HepG2 (cell line): Measurements from ENCODE around the gene SYCE1. TPM values are rescaled to one million over a fixed set of nuclear protein-coding genes. Genes with fewer than 3 reads are reported as not detected.

ENCODE experiments used
- ATAC-seq: fragments of 200-7000 bp; cut with Tn5 transposase; 3 replicates; pipeline ENCODE4 v1.9.1; 2020; ENCODE audit warnings: mild to moderate bottlenecking, moderate library complexity
- BruUV-seq: library from RNA; stranded (reverse); fragments of 400-500 nt; replicated peaks from 2 replicates; lab custom pipeline; 2021; lab: Mats Ljungman, UMichigan
- CTCF ChIA-PET: fragments of 300-600 bp; formaldehyde crosslinking; extraction: SDS; loops from one replicate; lab custom pipeline; 2021; ENCODE audit warnings: low total read pairs, inconsistent platforms, low intra/inter-chr PET ratio; lab: Yijun Ruan, JAX
- POLR2A ChIA-PET: fragments of 350-600 bp; sonication (Branson Sonifier 250); formaldehyde crosslinking; loops from one replicate; lab custom pipeline; 2020; ENCODE audit warnings: antibody characterized with exemption, inconsistent platforms; lab: Yijun Ruan, JAX
- DNase-seq: peaks from one replicate; pipeline ENCODE4 v3.0.0-alpha.2; 2015; ENCODE audit warnings: low spot score
- FAIRE-seq: peaks from 3 replicates; lab custom pipeline; 2011; peaks lifted over from hg19 to GRCh38; lab: Jason Lieb, UNC
- H2AFZ ChIP-seq: one replicate; pipeline ENCODE4 v1.6.1; 2011; ENCODE audit warnings: low read length, inconsistent platforms
- H3K27ac ChIP-seq: fragments of 300-600 bp; 3 replicates; pipeline ENCODE4 v1.8.0; 2011; ENCODE audit warnings: mixed run types, mild to moderate bottlenecking, mixed read lengths, low read length, inconsistent platforms; ENCODE audit not compliant: insufficient read depth; ENCODE audit errors: extremely low read length
- H3K27me3 ChIP-seq, 2 experiments: fragments of 200-600 bp in 1 of 2; 2 replicates in 1 of 2; 3 replicates in 1 of 2; pipeline versions ENCODE4 v1.6.0 to v1.8.0; 2011; ENCODE audit warnings: low read length in 2 of 2, mild to moderate bottlenecking in 2 of 2, moderate library complexity in 2 of 2, inconsistent platforms in 1 of 2; ENCODE audit not compliant: insufficient read depth in 2 of 2, control insufficient read depth in 1 of 2
- H3K36me3 ChIP-seq, 2 experiments: fragments of 200-600 bp in 1 of 2; replicated peaks in 1 of 2; 2 replicates in 1 of 2; 3 replicates in 1 of 2; pipeline versions ENCODE4 v1.5.1 to v1.8.0; 2011; ENCODE audit warnings: low read length in 2 of 2, inconsistent platforms in 1 of 2; ENCODE audit not compliant: insufficient read depth in 2 of 2, control insufficient read depth in 1 of 2
- H3K4me1 ChIP-seq: 2 replicates; pipeline ENCODE4 v1.5.1; 2012; ENCODE audit warnings: low read length, inconsistent platforms; ENCODE audit not compliant: insufficient read depth
- H3K4me2 ChIP-seq: 2 replicates; pipeline ENCODE4 v1.6.0; 2011; ENCODE audit warnings: low read depth, low read length, inconsistent platforms
- H3K4me3 ChIP-seq, 3 experiments: fragments of 200-600 bp in 1 of 3; sonication (generic), shearing (Covaris generic) in 1 of 3; replicated peaks in 1 of 3; 2 replicates each; pipeline ENCODE4 v1.5.1; 2011 to 2016; ENCODE audit warnings: low read length in 3 of 3, inconsistent platforms in 2 of 3, low read depth in 2 of 3, mild to moderate bottlenecking in 2 of 3, control low read depth in 1 of 3, mixed read lengths in 1 of 3; ENCODE audit not compliant: insufficient read depth in 1 of 3
- H3K79me2 ChIP-seq: one replicate; pipeline ENCODE4 v1.6.1; 2011; ENCODE audit warnings: low read length, inconsistent platforms; ENCODE audit not compliant: insufficient read depth
- H3K9ac ChIP-seq: 2 replicates; pipeline ENCODE4 v1.6.0; 2011; ENCODE audit warnings: mild to moderate bottlenecking, low read depth, low read length, inconsistent platforms; ENCODE audit not compliant: insufficient read depth
- H3K9me3 ChIP-seq: 2 replicates; pipeline ENCODE4 v1.5.1; 2012; ENCODE audit warnings: mild to moderate bottlenecking, low read length
- H4K20me1 ChIP-seq: 2 replicates; pipeline ENCODE4 v1.6.0; 2011; ENCODE audit warnings: inconsistent platforms, mild to moderate bottlenecking, low read length, moderate library complexity; ENCODE audit not compliant: insufficient read depth
- BHLHE40 ChIP-seq: IDR thresholded peaks from 2 replicates; pipeline ENCODE4 v1.6.1; 2011; ENCODE audit warnings: low read length, improper control_type of control experiment
- CHCHD3 ChIP-seq: sonication (generic); formaldehyde crosslinking; IDR thresholded peaks from 2 replicates; pipeline ENCODE4 v1.8.0; 2022; ENCODE audit warnings: mild to moderate bottlenecking, missing genetic modification reagents, moderate library complexity
- ISX ChIP-seq: sonication (generic); formaldehyde crosslinking; conservative IDR thresholded peaks from 2 replicates; pipeline ENCODE4 v1.5.0; 2020; ENCODE audit warnings: missing genetic modification reagents
- KLF9 ChIP-seq: IDR thresholded peaks from 2 replicates; pipeline ENCODE4 v1.6.1; 2016; ENCODE audit warnings: low read depth
- PRDM4 ChIP-seq: sonication (generic); formaldehyde crosslinking; IDR thresholded peaks from 2 replicates; pipeline ENCODE4 v1.9.0; 2021; ENCODE audit warnings: missing genetic modification reagents, borderline replicate concordance
- SOX13 ChIP-seq, 3 experiments: fragments of 450-650 bp in 1 of 3; sonication (generic) in 1 of 3; formaldehyde crosslinking in 1 of 3; IDR thresholded peaks in 2 of 3; conservative IDR thresholded peaks in 1 of 3; 2 replicates each; pipeline versions ENCODE4 v1.5.0 to v1.6.1; 2016 to 2020; ENCODE audit warnings: antibody characterized with exemption in 1 of 3, mild to moderate bottlenecking in 1 of 3, missing compliant biosample characterization in 1 of 3, missing genetic modification reagents in 1 of 3, moderate library complexity in 1 of 3
- ZBTB20 ChIP-seq: sonication (generic); formaldehyde crosslinking; IDR thresholded peaks from 2 replicates; pipeline ENCODE4 v1.8.1; 2023; ENCODE audit warnings: missing genetic modification reagents, low read depth, mild to moderate bottlenecking, borderline replicate concordance
- ZNF256 ChIP-seq: sonication (generic); formaldehyde crosslinking; conservative IDR thresholded peaks from 2 replicates; pipeline ENCODE4 v1.4.0; 2020; ENCODE audit warnings: missing genetic modification reagents
- ZNF34 ChIP-seq: sonication (generic); formaldehyde crosslinking; IDR thresholded peaks from 2 replicates; pipeline ENCODE4 v1.4.0; 2020; ENCODE audit warnings: mild to moderate bottlenecking, missing genetic modification reagents, borderline replicate concordance
- whole genome bisulfite sequencing: methylation state at CpG from one replicate; pipeline ENCODE4 v1.1.6; 2017; ENCODE audit warnings: low lambda C conversion rate; 5-methylcytosine and 5-hydroxymethylcytosine counted together
- in situ Hi-C: cut with HindIII; loops from 2 replicates; pipeline ENCODE4 v1.10.0; 2017; ENCODE audit warnings: low pct_unique_long_range_greater_than_20kb; ENCODE audit not compliant: extremely low pct_ligation_motif_present
- intact Hi-C: fragments of 100-400 bp; cut with micrococcal nuclease; formaldehyde crosslinking; loops from one replicate; pipeline ENCODE4 v1.10.0; 2022; ENCODE audit not compliant: unreplicated experiment
- polyA plus RNA-seq, 8 experiments: library from polyadenylated mRNA; depleted of rRNA in 3 of 8; stranded (reverse) in 7 of 8; unstranded in 1 of 8; fragments of >200 nt; fragmentation: Illumina TruSeq in 4 of 8; extraction: Trizol in 4 of 8; gene quantifications; 2 replicates each; pipeline versions ENCODE4 v1.2.1 to v1.2.3, GENCODE V29; 2011 to 2016; ENCODE audit warnings: low read depth in 4 of 8, missing spikeins in 1 of 8, mixed read lengths in 1 of 8; ENCODE audit not compliant: insufficient read depth in 1 of 8
- total RNA-seq, 5 experiments: library from RNA; depleted of rRNA; stranded (reverse); fragments of >200 nt; fragmentation: Illumina TruSeq; extraction: Trizol; gene quantifications; 2 replicates each; pipeline ENCODE4 v1.2.3, GENCODE V29; 2016; ENCODE audit warnings: low read depth in 1 of 5

The SYCE1 gene
- total and polyA plus RNA-seq, 2 of the 13 experiments (the other 11 are each of a cell fraction or from before 2014, with no cell fraction given) = not detected

DNA sequence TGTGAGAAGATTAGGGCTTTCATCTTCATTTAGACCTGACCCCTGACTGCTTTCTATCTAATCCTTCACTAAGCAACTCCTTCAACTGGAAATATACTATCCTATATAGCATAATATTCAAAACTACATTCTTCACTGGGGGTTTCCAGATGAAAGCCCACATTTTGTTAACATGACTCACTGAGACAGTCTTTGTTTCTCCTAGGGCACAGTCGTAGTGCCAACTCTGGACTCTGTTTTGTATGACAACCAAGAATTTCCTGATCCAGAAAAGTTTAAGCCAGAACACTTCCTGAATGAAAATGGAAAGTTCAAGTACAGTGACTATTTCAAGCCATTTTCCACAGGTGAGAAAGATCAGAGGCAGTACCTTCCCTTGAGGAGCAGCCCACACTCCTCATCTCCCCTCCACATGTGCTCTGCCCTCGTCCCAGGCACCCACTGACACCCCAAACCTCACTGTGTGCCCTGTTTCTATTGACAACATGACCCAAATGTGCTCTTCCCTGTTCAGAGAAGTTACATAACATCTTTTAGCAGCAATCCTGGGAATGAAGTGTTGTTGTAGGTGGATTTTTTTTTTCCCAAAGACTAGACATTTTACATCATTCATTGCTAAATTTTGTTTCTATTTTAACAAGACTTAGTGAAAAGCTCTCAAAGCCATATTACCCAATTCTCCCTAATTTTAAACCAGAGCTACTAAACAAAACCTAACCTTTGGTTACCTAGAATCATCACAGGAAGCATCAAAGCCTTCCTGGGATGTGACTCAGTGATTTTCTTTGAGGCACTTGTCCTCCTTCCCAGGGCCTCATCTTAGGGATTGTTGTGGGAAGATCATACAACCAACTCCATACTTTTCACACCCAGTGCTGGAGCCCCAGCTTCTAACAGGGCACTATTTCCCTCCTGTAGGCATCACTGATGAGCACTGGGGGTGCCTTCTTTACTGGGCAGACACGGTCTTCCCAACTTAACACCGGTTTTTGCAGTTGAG is 27.5 kb downstream of the SYCE1 start:
- Histone ChIP-seq H3K4me2 (no peak overlapping the region), H3K27ac (no peak overlapping the region), H3K27me3 (peaks cover 2 to 14% of the 10 kb centered on the region in 2 experiments; a peak in 3 of 5 replicates), H3K4me1 (no peaks in the 10 kb centered on the region), H3K4me3 (no peak overlapping the region), H3K9ac (no peak overlapping the region), H3K9me3 (no peaks in the 10 kb centered on the region), H4K20me1 (no peaks in the 10 kb centered on the region), H3K79me2 (no peaks in the 10 kb centered on the region), H3K36me3 (no peaks in the 10 kb centered on the region), H2AFZ (no peak overlapping the region)
- TF ChIP-seq SOX13 (IDR thresholded peaks at IDR 0.05) (no peak), SOX13 (CRISPR knock-in tag; conservative IDR thresholded peaks at IDR 0.05 in 1 of 2, IDR thresholded peaks at IDR 0.05 in 1 of 2) (no peak), KLF9 (CRISPR knock-in tag) (no peak), PRDM4 (CRISPR knock-in tag) (no peak), ZNF34 (no peak), ZNF256 (CRISPR knock-in tag) (no peak), ISX (CRISPR knock-in tag) (no peak), BHLHE40 (no peak), ZBTB20 (CRISPR knock-in tag) (no peak), CHCHD3 (CRISPR knock-in tag) (no peak)
- whole genome bisulfite sequencing = 1% methylated on average over 4 of the region's 4 CpGs
- FAIRE-seq (no peak), DNase-seq (no peak), ATAC-seq (no peak)
- intact Hi-C loops = no loop called here
- ChIA-PET POLR2A (no interaction called here), CTCF (no interaction called here)
- in situ Hi-C loops = no loop called here
- BruUV-seq = no TSS peak
